Cerebellar cortex (tissue), 1 donor: ENCODE measurements around the gene NBPF12.
"Not testable (repeated sequence)": the region's sequence is repeated elsewhere in the genome, so short reads cannot be mapped to it uniquely, and the experiment has no call there.

Experiments used
- DNase-seq: peaks from one replicate; pipeline ENCODE4 v3.0.0-alpha.2; 2015; ENCODE audit warnings: low spot score

NBPF12 gene

DNA sequence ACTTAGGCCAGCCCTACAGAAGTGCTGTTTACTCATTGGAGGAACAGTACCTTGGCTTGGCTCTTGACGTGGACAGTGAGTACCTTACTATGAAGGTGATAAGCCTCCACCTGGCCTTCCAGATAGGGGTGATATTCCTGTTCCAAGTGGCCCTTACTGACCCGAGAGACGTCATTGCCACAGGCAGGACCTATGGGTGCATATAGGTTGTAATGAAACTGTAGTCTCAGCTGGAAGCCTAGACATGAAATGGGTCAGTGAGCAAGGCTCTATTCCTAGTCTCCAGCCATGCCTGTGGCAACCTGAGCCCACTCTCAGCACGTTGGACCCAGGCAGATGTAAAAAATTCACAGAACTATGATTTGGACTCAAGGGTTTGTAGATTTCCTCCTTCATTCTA is 48.3 kb downstream of the NBPF12 start:
- not testable (repeated sequence) for DNase-seq

DNA sequence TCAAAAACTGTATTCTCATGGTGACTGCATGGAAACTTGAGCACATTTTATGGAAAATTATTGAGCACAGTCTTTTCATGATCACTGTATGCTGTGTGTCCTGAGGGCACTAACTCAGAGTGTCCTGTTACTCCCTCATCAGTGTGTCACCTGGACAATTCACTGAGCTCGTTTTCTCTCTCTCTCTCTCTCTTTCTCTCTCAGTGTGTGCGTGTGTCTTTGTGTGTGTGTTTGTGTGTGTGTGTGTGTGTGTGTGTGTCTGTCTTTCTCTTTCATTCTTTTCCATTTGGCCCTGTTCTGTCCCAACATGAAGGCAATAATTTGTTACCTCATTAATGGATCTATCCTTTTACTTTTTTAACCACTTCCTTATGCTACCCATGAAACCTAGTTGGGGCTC is 49.4 kb downstream of the NBPF12 start:
- DNase-seq = not testable (repeated sequence)

DNA sequence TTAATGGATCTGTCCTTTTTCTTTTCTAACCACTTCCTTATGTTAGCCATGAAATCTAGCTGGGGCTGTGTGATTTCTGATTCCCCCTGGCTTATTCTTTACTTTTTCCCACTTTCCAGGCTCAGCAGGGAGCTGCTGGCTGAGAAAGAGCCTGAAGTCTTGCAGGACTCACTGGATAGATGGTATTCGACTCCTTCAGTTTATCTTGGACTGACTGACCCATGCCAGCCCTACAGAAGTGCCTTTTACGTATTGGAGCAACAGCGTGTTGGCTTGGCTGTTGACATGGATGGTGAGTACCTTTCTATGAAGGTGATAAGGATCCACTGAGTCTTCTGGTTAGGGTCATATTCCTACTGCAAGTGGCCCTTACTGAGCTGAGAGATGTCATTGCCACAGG is 51.3 kb downstream of the NBPF12 start:
- not testable (repeated sequence) for DNase-seq

DNA sequence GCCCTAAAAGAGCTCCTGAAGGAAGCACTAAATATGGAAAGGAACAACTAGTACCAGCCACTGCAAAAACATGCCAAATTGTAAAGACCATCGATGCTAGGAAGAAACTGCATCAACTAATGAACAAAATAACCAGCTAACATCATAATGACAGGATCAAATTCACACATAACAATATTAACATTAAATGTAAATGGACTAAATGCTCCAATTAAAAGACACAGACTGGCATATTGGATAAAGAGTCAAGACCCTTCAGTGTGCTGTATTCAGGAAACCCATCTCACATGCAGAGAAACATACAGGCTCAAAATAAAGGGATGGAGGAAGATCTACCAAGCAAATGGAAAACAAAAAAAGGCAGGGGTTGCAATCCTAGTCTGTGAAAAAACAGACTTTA is 70.4 kb downstream of the NBPF12 start:
- DNase-seq = not testable (repeated sequence)

DNA sequence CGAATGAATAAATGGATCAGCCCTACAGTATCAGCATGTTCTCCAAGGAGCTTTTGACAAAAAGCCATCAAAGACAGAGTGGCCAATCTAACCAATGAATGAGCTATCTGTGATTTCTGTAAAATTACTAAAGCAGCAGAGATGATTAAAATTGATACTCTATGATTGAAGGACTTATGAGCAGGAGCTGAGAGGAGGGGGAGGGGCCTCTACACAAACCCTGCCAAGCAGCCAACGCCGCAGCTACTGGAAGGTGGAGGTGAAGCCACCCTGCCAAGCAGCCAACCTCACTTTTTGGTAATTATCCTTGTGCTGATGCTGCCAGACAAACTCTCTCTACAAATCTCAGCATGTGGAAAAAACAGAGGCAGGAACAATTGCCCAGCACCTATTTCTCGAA is 88.9 kb downstream of the NBPF12 start:
- DNase-seq = not testable (repeated sequence)

DNA sequence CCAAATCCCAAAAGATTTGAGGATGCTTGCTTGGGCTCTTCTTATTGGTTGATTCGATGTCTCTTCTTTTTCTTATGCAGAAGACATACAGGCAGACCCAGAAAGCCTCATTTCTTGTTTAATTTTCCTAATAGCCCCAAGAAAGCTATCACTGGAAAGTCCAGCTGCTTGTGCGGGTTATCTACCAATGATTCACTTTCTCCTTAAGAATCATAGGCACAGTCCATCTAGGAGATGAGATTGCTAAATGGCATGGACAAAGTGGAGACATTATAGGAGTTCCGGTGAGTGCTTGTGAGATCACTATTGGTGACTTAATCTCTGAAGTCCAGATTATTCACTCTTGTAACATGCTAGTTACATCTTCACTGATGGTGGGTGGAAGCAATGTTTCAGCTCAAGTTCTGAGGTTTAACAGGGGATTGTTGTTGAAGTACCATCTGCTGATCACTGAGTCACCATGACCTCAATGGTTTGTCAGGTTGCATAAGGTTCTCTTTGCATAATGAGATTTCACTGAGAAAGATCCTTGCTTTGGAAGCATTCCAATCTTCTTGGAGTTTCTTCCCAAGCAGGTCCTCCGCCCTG is 92.0 kb downstream of the NBPF12 start:
- not testable (repeated sequence) for DNase-seq

DNA sequence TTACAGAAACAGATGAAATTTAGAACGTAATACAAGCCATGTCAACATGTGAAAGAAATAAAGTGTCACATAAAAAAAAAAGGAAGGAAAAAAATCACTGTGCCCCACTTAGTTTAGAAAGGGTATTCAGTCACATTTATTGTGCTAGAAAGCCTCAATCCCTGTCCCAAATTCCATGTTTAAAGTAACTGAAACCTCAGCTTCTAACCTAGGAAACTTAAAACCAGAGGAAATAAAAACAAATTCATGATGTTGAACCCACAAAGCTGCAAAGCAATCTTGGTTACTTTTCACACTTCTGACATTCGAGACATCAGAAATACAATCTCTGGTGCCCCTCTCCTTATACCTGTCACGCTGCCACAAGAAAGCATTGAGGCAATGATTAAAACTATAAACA is 101.8 kb downstream of the NBPF12 start:
- DNase-seq = no peak

DNA sequence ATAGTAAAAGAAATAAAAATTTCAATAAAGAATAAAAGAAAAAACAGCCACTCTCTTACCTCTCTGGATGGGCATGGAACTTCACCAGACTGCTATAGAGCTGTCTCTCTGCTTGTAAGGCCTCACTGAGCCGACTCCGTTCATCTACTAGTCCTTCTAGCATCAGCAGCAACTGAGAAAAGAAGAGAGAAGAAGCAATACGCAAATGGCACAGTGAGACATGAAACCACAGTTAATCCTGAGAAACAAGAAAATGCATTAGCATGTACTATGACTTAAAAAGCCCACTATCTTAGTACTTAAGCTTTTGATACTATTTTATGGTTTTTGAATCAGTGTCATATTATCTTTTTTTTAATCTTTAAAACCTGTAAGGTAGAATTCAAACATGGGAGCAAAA is 104.8 kb downstream of the NBPF12 start:
- not testable (repeated sequence) for DNase-seq

DNA sequence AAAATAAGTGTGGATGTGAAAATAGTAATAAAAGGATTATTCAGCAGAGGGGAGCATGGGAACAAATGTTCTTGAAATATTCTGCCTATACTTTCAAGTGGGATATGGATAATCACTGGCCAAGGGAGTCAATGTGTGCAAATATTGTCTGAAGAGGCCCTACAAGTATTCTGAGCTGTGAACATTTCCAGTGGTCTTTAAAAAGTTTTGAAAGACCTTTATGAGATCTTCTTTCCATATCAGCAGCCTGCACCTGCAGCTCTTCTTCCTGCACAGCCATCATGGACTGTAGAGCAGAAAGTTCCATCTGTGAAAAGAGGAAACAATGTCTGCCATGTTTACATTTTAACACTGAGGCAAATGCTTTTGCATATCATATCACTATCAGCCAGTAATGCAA is 106.4 kb downstream of the NBPF12 start:
- DNase-seq = not testable (repeated sequence)
